ENCODE measurements around the gene PGS1.

DNA sequence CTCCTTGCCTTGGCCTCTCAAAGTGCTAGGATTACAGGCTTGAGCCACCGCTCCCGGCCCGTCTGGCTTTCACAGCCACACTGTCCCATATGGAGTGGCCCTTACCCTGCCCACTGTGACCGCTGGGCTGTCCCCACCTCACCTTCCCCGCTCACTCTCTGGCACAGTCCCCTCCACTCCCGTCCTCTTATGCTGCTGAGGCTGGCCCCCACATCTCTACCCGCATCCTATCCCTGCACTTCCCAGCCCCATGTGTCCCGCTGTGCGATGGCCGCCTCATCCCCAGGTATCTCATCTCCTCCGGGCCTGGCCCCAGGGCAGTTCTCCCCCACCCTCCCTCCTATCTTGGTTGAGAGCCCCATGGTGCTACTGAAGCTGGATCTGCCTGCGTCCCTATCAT is 93.2 kb downstream of the PGS1 start:
- no peak for TF ChIP-seq POLR2A (IDR thresholded peaks at IDR 0.05)
- TF ChIP-seq, protein P1, sequence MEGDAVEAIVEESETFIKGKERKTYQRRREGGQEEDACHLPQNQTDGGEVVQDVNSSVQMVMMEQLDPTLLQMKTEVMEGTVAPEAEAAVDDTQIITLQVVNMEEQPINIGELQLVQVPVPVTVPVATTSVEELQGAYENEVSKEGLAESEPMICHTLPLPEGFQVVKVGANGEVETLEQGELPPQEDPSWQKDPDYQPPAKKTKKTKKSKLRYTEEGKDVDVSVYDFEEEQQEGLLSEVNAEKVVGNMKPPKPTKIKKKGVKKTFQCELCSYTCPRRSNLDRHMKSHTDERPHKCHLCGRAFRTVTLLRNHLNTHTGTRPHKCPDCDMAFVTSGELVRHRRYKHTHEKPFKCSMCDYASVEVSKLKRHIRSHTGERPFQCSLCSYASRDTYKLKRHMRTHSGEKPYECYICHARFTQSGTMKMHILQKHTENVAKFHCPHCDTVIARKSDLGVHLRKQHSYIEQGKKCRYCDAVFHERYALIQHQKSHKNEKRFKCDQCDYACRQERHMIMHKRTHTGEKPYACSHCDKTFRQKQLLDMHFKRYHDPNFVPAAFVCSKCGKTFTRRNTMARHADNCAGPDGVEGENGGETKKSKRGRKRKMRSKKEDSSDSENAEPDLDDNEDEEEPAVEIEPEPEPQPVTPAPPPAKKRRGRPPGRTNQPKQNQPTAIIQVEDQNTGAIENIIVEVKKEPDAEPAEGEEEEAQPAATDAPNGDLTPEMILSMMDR (IDR thresholded peaks at IDR 0.05), result no peak

Measured in prostate gland (tissue), 2 donors.